GM18505 (cell line): ENCODE measurements around the gene NAV3.

Experiments
- ATAC-seq: cut with Tn5 transposase; IDR thresholded peaks from one replicate; pipeline ENCODE4 v1.9.1; 2021; ENCODE audit not compliant: unreplicated experiment
- POLR2A ChIP-seq: IDR thresholded peaks from 4 replicates; pipeline ENCODE4 v1.6.1; 2011; ENCODE audit warnings: borderline replicate concordance; ENCODE audit not compliant: insufficient read depth, insufficient read length; ENCODE audit errors: extremely low read depth

The NAV3 gene

GRCh38 chr12:78120306-78120705 lies 289.6 kb downstream of the NAV3 start:
- TF ChIP-seq POLR2A = no peak
- no peak for ATAC-seq

DNA sequence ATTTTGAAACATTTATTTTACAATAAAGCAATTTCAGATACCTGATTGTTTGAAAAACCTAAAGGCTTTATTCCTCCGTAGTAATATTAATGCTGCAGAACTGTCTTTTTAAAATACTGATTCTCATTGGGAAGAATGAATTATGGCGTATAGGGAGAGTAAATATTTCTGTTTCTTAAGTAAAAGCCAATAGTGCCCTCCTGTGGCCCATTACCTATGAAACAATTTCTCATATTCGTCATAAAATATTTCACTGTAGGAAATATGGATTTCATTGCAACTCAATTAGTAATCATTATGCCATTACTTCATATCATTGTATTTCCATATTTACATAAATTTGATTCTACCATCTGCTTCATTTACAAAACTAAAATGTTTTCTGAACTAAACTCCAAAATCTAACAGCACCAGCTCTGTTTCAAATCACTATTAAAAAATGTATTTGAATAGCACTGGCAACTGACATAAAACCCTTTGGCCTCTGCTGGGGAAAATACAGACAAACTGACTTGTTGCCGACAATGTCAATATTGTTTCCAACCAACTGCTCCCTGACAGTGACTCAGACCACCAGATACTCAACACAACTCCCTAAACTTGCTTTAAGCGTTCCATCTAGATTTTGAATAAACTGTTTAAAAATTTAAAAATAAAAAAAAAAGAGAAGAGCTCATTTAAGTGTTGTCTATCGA lies 290.3 kb downstream of the NAV3 start:
- no peak for TF ChIP-seq POLR2A
- no peak for ATAC-seq

GRCh38 chr12:78121969-78122610 lies 291.4 kb downstream of the NAV3 start:
- no peak for TF ChIP-seq POLR2A
- no peak for ATAC-seq

DNA sequence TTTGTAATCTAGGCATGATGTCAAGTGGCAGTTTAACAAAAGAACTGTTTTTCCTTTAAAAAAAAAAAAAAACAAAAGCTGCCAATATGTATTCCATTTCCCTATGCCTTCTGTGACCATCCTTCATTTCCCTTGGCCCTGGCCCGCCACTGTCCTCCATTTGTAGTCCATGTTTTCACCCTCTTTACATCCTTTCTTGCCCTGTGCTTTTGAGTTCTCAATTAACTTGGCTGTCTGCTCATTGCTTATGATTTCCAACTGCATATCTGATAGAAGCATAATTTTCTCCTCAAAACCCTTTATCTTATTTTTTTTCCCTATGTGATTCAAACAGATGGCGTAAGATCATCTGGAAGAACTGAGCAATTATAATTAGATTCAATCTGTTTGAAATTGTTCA lies 297.5 kb downstream of the NAV3 start:
- no peak for ATAC-seq
- no peak for TF ChIP-seq POLR2A

DNA sequence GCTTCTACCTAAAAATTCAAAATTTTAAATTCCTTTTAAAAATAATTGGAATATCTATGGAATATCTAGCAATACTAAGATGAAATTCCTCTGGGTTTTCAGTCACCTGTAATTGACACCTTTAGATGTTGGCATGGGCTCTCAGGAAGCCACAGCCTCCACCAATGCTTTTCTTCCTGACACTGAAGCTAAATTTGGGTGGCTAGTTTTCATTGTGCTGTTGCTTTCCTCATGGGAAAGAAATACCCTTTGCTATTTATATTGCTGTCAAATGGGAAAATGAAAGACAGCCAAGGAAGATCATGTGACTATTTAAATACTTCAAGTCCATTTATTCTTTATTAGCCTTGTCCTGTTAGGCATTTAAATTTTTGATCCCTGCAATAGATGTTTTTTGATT lies 313.0 kb downstream of the NAV3 start:
- no peak for TF ChIP-seq POLR2A
- no peak for ATAC-seq

DNA sequence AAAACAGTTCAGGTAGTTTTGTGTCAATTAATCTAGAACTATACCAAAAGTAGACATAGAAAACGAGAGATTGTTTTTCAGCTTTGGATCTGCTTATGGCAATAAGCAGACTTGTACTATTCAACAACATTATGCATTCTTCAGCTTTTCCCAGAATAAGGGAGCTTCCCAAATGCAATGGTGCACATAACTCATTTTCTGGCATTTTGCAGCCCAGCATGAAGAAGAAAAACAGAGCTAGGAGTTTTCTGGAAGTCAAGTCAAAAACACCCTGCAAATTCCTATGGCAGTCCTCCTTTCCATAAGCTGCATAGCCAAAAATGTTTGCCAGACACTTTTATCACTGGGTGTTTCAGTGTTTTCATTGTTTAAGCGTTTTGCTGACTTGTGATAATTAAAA lies 314.7 kb downstream of the NAV3 start:
- TF ChIP-seq POLR2A = no peak

DNA sequence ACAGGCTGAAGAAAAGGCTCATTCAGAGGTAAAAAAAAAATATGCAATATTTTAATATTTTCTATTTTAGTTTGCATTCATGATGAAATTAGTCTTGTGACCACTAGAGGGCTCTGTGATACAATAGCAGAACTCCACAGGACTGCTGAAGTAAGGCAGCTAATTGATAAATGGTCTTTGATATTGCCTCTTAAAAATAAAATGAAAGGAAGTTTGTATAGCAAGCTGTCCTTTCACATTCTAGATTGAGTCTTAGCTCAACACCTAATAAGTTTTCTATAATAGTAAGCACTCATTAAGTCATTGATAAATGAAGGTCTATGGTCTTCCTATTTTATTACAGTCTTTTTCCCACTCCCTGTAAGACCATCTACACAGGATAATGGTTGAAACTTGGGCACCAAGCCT lies 315.7 kb downstream of the NAV3 start:
- ATAC-seq = peak; percentile 81
- no peak for TF ChIP-seq POLR2A

More for the DNA sequence above, 314.7 kb downstream of the NAV3 start:
- ATAC-seq = no peak

DNA sequence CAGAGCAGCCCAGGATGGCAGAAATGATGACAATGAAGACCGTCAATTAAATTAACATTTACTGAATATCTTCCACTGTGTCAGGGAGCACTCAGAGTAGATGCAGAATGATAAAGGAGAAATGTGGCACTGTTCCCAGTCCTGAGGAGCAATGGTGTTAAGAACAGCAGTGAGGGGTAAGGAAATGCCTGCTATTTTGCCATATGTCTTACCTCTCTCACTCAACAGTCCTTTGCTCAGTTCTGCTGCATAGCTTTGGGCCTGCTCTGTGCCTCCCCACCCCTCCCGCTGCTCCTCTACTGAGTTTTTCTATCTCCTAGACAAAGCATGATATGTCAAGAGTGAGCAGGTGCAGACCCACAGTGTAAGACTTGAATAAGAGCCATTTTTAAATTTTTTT lies 318.8 kb downstream of the NAV3 start:
- no peak for ATAC-seq
- TF ChIP-seq POLR2A = no peak

GRCh38 chr12:78155546-78155945 lies 324.9 kb downstream of the NAV3 start:
- ATAC-seq = no peak
- no peak for TF ChIP-seq POLR2A

GRCh38 chr12:78156751-78157150 lies 326.1 kb downstream of the NAV3 start:
- TF ChIP-seq POLR2A = no peak
- ATAC-seq = no peak

GRCh38 chr12:78157199-78157598 lies 326.5 kb downstream of the NAV3 start:
- ATAC-seq = no peak
- TF ChIP-seq POLR2A = no peak

GRCh38 chr12:78164154-78164553 lies 333.5 kb downstream of the NAV3 start:
- ATAC-seq = no peak
- no peak for TF ChIP-seq POLR2A

GRCh38 chr12:78167510-78167909 lies 336.8 kb downstream of the NAV3 start:
- ATAC-seq = no peak
- no peak for TF ChIP-seq POLR2A

- ATAC-seq = no peak
- no peak for TF ChIP-seq POLR2A
Measured at GRCh38 chr12:78171061-78171460, 340.4 kb downstream of the NAV3 start.
